Right atrium auricular region (tissue), 2 donors: ENCODE data around the gene RBP3. TPM values are rescaled to one million over a fixed set of nuclear protein-coding genes. Genes with fewer than 3 reads are reported as not detected.
A peak's percentile ranks its signal among the peaks of the same experiment; 100 is the strongest.

ENCODE experiments used
- DNase-seq: peaks from one replicate; pipeline ENCODE4 v3.0.0-alpha.2; 2019; ENCODE audit warnings: low spot score
- H3K27ac ChIP-seq, 2 donors: fragments of 200-600 bp; sonication (generic); 1 replicate in 1 of 2; 2 replicates in 1 of 2; pipeline ENCODE4 v1.5.1; 2016 to 2019
- H3K27me3 ChIP-seq, 2 donors: fragments of 200-600 bp; sonication (generic); one replicate each; pipeline versions ENCODE4 v1.5.1 to v1.6.0; 2017 to 2019
- H3K36me3 ChIP-seq: fragments of 200-600 bp; sonication (generic); one replicate; pipeline ENCODE4 v1.5.1; 2016
- H3K4me1 ChIP-seq, 2 donors: fragments of 200-600 bp; sonication (generic); one replicate each; pipeline versions ENCODE4 v1.5.1 to v1.6.0; 2017 to 2019
- H3K4me3 ChIP-seq, 2 donors: fragments of 200-600 bp; sonication (generic); 1 replicate in 1 of 2; 2 replicates in 1 of 2; pipeline ENCODE4 v1.5.1; 2017 to 2019; ENCODE audit warnings: mild to moderate bottlenecking in 1 of 2, moderate library complexity in 1 of 2
- H3K9me3 ChIP-seq, 2 donors: fragments of 200-600 bp; sonication (generic); one replicate each; pipeline ENCODE4 v1.5.1; 2019
- total RNA-seq, 2 donors: library from RNA; depleted of rRNA; stranded (reverse); fragments of >200 nt; gene quantifications; one replicate each; pipeline ENCODE4 v1.1.0, GENCODE V29; 2016
- TF ChIP-seq, protein P1 (sequence below), 2 donors: fragments of 200-600 bp; sonication (generic); IDR thresholded peaks; one replicate each; pipeline ENCODE4 v1.5.1; 2019; ENCODE audit warnings: antibody characterized with exemption in 2 of 2

Gene RBP3
- total RNA-seq, 2 donors from 2014 or later = not detected

DNA sequence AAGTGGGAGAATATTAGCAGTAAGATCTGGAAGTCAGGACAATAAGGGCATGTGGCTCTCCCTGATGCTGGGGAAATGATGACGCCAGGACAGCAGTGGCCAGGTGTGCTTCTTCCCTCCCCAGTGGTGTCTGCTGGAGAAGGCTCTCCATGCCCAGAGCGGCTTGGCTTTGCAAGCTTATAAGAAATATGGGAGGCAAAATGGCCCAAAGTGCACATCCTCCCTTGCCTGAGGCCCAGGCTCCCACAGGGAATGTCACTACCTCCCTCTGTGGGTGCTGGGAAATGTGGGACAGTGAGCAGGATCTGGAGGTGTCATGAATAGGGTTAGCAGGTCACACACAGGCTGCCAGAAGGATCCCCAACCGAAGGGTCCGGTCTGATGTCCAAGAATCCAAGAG is 53.0 kb downstream of the RBP3 start:
- H3K36me3 ChIP-seq = no peaks in the 10 kb centered on the region
- TF ChIP-seq, protein P1, sequence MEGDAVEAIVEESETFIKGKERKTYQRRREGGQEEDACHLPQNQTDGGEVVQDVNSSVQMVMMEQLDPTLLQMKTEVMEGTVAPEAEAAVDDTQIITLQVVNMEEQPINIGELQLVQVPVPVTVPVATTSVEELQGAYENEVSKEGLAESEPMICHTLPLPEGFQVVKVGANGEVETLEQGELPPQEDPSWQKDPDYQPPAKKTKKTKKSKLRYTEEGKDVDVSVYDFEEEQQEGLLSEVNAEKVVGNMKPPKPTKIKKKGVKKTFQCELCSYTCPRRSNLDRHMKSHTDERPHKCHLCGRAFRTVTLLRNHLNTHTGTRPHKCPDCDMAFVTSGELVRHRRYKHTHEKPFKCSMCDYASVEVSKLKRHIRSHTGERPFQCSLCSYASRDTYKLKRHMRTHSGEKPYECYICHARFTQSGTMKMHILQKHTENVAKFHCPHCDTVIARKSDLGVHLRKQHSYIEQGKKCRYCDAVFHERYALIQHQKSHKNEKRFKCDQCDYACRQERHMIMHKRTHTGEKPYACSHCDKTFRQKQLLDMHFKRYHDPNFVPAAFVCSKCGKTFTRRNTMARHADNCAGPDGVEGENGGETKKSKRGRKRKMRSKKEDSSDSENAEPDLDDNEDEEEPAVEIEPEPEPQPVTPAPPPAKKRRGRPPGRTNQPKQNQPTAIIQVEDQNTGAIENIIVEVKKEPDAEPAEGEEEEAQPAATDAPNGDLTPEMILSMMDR (IDR thresholded peaks at IDR 0.05) = no peak
- DNase-seq = no peak
- no peak overlapping the region for H3K4me3 ChIP-seq
- H3K9me3 ChIP-seq = no peaks in the 10 kb centered on the region
- peaks cover 0 to 22% of the 10 kb centered on the region in 2 donors for H3K4me1 ChIP-seq
- no peak overlapping the region for H3K27ac ChIP-seq
- H3K27me3 ChIP-seq = no peaks in the 10 kb centered on the region

DNA sequence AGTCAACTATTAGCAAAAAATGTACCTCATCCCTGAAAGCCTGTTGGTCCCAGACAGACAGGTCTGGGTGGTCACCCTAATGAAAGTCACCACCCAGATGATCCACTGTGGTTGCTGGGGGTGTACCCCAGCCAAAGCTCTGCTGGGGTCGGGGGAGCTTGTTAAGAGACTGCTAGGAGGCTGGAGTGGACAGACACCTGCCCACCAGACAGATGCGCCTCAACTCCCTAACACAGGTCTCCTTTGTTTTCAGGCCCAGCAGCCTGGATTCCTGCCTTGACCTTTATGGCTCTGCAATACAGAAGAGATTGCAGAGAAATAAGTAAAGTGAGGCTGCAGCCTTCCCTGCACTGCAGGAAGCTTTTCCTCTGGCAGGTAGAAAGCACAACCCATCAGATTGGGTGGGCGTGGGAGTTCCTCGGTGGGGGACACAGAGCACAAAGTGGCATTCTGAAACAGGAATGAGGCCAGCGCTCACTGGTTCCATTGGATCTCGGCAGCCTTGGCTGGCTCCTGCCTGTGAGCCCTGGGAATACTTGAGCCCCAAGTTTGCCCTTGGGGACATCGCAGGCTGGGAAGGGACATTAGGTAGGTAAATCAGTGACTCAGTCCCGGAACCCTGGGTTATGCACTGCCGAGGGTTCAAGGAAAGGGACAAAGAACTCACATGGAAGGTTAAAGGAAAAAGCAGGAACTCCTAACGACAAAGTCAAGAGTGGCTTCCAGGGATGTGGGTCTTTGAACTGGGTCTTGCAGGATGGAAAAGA is 53.9 kb downstream of the RBP3 start:
- peak; percentile 49 for DNase-seq
- Histone ChIP-seq H3K4me1 (peaks cover 0 to 22% of the 10 kb centered on the region in 2 donors), H3K36me3 (no peaks in the 10 kb centered on the region), H3K27ac (no peak overlapping the region), H3K4me3 (no peak overlapping the region), H3K9me3 (no peaks in the 10 kb centered on the region), H3K27me3 (no peaks in the 10 kb centered on the region)
- TF ChIP-seq, protein P1 (IDR thresholded peaks at IDR 0.05) = no peak

DNA sequence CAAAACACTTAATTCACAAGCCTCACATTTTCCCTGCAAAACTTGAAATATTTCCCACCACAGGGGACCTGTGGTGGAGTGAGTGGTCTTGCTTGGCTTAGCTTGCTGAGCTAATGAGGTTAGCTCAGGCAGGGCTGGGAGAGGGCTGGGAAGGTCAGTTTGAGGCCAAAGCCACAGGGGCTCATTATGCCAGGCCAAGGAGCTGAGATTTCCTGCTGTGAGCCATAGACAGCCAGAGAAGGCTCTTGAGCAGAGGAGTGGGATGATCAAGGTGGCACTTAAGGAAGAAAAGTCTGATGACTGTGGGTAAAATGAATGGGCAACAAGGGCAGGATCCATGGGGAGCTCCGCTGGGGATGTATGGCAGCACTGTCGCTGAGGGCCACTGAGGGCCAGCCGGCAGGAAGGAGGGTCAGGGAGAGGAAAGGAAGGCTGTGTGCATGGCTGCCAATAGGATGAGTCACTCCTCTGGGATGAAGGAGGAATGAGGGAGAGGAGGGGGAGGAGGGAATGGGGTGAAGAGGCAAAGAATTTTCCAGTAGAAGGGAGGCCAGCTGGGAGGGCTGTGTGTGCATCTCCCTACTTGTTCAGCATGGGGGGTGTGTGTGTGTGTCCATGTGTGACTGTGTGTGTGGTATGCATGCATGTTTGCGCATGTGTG is 54.6 kb downstream of the RBP3 start:
- no peaks in the 10 kb centered on the region for H3K27me3 ChIP-seq
- no peaks in the 10 kb centered on the region for H3K9me3 ChIP-seq
- DNase-seq = peak; percentile 60
- H3K27ac ChIP-seq = peak overlapping the region in 1 of 2 donors; percentile 16
- H3K36me3 ChIP-seq = no peaks in the 10 kb centered on the region
- no peak overlapping the region for H3K4me3 ChIP-seq
- H3K4me1 ChIP-seq = peaks cover 0 to 22% of the 10 kb centered on the region in 2 donors
- TF ChIP-seq, protein P1 (IDR thresholded peaks at IDR 0.05) = no peak

DNA sequence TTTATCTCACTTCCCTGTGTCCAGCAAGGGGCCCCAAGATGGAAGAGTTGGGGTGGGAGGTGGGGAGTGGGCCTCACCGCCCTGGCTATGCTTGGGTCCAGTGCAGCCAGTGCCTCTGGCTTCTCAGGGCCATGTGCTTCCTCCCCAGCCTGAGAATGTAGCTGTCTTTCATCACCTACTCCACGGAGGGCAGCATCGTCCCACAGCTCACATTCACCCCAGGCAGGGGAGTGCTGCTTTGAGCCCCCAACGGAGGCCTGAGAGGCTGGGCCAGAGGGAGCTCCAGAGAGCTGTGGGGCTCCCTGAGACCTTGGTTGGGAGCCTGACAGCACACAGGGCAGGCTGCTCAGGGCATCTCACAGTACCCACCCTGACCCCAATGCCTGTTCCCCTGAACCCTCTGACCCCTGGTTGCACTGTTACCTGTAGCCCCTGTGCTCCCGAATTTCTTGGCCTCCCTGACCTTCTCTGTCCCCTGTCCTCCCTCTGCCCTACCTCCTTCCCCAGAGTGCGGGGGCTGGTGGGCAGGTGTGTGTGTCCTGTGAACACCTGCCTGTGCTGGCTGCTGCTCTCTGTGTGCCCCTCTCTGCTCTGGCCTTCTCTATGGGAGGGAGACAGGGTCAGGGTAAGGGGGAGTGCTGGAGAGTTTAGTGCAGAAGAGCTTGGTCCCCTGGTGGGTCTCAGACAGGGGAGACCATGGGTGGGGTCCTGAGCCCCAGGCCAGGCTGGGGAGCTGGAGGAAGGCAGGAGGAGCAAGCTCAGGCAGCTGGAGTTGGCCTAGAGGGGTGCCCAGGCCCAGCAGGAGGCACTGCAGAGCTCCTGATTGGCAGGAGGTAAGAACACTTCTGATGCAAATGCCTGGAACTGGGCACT is 55.5 kb downstream of the RBP3 start:
- Histone ChIP-seq H3K4me1 (peaks cover 0 to 22% of the 10 kb centered on the region in 2 donors), H3K36me3 (no peaks in the 10 kb centered on the region), H3K27me3 (no peaks in the 10 kb centered on the region), H3K4me3 (no peak overlapping the region), H3K9me3 (no peaks in the 10 kb centered on the region), H3K27ac (no peak overlapping the region)
- peak; percentile 50 for DNase-seq
- TF ChIP-seq, protein P1 (IDR thresholded peaks at IDR 0.05) = no peak

DNA sequence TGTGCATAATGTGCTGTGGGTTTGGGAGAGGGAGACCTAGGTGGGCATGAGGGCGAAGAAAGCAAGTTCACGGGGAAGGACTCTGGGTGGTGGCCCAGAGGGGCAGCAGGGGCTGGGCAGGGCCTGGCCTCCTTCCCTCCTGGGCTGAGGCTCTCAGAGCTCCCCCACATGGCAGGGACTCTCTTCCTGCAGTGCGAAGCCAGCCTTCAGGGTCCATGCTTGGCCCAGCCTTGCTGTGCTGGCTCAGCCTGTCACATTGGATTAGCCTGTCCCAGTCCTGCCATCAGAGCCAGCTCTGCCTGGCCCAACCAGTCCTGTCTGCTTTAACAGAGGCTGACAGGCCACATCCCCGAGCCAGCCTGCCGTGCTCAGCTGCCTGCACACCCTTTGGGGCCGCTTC is 56.3 kb downstream of the RBP3 start:
- Histone ChIP-seq H3K27ac (no peak overlapping the region), H3K9me3 (no peaks in the 10 kb centered on the region), H3K4me3 (no peak overlapping the region), H3K4me1 (peaks cover 0 to 22% of the 10 kb centered on the region in 2 donors), H3K36me3 (no peaks in the 10 kb centered on the region), H3K27me3 (no peaks in the 10 kb centered on the region)
- DNase-seq = no peak
- TF ChIP-seq, protein P1 (IDR thresholded peaks at IDR 0.05) = no peak
